Measurements from ENCODE around the gene SRSF9. TPM values are rescaled to one million over a fixed set of nuclear protein-coding genes. Genes with fewer than 3 reads are reported as not detected.
"Not testable (repeated sequence)": the region's sequence is repeated elsewhere in the genome, so short reads cannot be mapped to it uniquely, and the experiment has no call there.

SRSF9 gene, protein sequence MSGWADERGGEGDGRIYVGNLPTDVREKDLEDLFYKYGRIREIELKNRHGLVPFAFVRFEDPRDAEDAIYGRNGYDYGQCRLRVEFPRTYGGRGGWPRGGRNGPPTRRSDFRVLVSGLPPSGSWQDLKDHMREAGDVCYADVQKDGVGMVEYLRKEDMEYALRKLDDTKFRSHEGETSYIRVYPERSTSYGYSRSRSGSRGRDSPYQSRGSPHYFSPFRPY
- 267 and 282 TPM in 2 replicates for total RNA-seq (2014; rRNA removed; shearing (Covaris generic))

DNA sequence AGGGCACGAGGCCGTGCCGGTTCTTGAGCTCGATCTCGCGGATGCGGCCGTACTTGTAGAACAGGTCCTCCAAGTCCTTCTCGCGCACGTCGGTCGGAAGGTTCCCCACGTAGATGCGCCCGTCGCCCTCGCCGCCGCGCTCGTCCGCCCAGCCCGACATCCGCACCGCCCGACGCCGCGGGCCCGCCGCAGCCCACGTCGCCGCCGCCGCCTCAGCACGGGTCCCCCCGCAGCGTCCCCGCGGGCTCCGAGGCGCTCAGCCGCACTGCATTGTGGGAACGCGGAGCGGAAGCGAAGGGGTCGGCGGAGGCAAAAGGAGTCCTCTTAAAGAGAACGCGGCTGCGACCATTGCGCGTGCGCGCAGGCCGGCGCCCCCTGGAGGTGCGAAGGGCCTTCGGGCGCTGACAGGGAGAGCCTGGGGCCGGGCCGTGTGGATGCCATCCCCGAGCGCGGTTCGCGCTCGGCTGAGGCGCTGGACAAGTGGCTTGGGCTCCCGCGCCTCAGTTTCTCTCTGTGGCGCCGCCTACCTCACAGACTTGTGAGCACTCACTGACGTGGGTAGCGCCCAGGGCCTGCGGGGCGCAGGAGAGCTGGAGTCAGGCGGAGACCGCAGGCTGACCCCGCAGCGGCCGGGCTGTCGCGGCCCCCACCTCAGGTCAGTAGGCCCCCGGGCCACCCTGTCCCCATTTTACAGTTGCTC lies at the start of gene SRSF9:
Gene SRSF9, minus strand, starts transcription at position 299 of the 700 bp plus-strand sequence. Its CDS starts 139 bp downstream, at position 160.
- DNase-seq (ENCODE audit: low read depth), result peak; percentile 98

- DNase-seq (ENCODE audit: low read depth), result not testable (repeated sequence)
Observed at GRCh38 chr12:120519324-120519723, 49.8 kb upstream of the SRSF9 start.

DNA sequence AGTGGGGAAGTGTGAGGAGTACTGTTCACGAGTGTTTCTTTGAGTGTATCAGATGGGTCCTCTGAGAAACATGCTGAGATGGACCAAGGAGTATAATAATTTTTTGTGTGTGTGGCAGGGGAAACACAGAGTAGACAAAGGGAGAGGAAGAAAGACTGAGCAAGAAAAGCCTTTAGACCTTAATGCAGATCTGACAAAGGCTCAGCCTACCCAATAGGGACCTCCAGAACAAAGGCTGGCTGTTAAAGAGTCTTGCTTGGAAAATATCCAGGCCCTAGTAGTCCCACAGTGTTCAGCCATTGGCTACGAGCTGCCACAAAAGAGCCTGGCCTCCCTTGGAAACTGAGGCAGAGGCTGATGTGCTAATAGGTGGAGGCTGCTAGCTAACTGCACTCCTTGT lies 45.9 kb upstream of the SRSF9 start:
- DNase-seq (ENCODE audit: low read depth), result no peak

GRCh38 chr12:120514002-120514401 lies 44.5 kb upstream of the SRSF9 start:
- no peak for DNase-seq (ENCODE audit: low read depth)

GRCh38 chr12:120508537-120508936 lies 39.0 kb upstream of the SRSF9 start:
- no peak for DNase-seq (ENCODE audit: low read depth)

DNA sequence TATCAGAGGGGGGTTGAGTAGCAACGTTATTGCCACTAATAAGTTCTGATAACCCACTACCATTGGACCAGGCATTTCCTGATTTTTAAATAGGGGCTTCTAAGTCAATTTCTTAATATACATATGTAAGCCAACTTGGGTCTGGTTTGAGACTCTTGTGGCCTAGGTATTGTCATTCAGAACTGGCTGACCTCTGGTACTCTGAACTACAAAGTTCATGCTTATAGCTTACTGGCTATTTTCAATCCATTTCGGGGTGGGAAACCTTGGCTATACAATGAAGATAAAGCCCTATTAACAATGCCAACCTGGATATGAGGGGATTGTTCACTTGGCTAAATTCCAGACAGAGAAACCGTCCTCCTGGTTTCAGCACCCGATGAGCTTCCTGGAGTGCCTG lies 35.0 kb upstream of the SRSF9 start:
- DNase-seq (ENCODE audit: low read depth), result no peak

GRCh38 chr12:120500581-120500980 lies 31.0 kb upstream of the SRSF9 start:
- DNase-seq (ENCODE audit: low read depth), result no peak

DNA sequence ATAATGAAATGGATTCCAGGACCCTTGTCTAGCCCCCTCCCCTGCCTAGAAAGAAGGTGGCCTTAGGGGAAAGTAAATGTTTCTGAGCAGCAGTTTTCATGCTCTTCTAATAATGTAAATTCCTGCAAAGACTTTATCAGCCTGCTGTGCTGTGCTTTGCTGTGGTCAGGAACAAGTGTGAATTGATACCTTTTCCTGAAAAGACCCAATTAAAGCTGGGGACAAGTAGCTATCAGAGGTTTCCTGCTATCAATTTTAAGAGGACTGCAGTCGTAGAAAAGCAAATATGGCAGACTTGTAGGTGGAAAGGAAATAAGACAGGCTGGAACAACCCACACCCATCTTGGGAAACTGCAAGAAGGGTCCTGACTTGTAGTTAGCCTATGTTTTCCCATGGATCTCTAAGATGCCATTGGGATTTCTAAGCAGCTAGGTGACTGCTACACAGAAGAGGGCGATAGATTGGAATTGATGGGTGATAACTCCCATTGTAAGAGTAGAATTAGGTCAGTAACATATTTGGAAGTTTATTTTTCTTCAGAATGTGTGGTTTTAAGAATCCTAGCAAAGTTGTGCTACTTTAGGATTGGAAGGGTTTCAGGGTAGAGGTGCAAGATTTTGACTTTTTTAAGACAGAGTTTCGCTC lies 29.4 kb upstream of the SRSF9 start:
- no peak for DNase-seq (ENCODE audit: low read depth)

DNA sequence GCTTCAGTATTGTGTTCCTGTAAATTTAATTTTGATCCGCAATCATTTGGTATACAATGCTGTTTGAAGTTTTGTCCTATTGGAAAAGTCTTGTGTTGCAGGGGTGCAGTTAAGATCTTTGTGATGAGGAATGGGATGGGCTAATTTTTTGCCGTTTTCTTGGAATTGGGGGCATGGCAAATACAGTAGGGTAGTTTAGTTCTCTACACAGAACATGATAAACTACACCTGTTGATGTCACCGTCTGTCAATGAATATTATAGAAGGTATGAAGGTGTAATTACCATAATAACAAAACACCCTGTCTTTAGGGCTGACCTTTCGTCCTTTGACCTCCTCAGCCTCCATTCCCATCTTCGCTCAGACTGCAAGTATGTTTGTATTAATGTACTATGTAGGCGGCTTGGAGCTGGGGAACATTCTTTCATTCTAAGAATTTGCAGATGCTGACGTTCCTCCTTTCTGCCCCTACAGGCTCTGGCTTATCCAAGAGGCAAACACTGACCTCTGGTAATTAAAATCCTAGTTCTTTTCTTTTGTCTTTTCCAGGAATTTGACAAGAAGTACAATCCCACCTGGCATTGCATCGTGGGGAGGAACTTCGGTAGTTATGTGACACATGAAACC lies 28.1 kb upstream of the SRSF9 start:
- DNase-seq (ENCODE audit: low read depth), result no peak

GRCh38 chr12:120496413-120497340 lies 27.1 kb upstream of the SRSF9 start:
- DNase-seq (ENCODE audit: low read depth), result peak; percentile 53

GRCh38 chr12:120495731-120496412 lies 26.3 kb upstream of the SRSF9 start, which contains the start of gene DYNLL1:
Gene DYNLL1 (plus strand): TSS chr12:120496113. CDS start chr12:120496422, 309 bp downstream.
- DNase-seq (ENCODE audit: low read depth), result peak; percentile 98

DNA sequence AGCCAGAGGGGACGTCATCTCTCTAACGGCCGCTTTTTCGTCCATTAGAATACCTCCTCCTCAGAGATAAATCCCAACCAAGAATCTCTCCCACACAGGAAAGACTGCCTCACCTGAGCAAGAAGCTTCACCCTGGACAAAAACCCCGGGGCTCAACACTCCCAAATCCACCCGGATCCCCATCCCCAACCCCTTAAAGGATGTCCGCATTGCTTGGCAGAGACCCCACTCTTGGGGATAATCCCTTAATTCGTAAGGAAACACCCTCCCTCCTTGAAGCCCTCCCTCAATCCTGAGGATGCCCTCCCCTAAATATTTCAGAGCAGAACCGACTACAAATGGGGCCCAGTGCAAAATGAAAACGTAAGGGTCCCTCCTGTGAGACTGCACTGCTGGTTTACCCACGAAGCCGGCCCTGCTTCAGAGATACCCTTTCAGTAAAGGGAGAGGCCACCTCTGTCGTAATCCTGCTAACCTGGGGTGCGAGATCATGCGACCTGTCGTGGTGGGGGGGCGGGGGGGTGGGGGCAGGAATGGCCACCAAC lies 25.7 kb upstream of the SRSF9 start:
- no peak for DNase-seq (ENCODE audit: low read depth)

GRCh38 chr12:120490833-120491512 lies 21.4 kb upstream of the SRSF9 start:
- no peak for DNase-seq (ENCODE audit: low read depth)

DNA sequence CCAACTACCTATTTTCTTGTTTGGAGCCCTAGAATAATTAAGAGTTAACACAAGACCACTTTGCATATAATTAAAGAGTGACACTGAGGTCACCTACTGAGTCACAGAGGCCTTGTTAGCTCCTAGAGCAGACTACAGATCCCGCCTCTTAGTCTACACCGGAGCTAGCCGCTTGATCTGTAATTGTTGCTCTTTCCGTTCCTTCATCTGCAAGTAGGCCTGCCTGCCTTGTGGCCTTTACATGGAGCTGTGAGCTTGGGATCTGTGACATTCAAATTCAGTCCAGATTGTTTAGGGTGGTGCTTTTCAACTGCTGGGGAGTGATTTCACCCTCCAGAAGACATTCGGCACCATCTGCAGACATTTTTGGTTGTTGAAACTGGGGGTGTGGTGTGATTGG lies 20.8 kb upstream of the SRSF9 start:
- no peak for DNase-seq (ENCODE audit: low read depth)

DNA sequence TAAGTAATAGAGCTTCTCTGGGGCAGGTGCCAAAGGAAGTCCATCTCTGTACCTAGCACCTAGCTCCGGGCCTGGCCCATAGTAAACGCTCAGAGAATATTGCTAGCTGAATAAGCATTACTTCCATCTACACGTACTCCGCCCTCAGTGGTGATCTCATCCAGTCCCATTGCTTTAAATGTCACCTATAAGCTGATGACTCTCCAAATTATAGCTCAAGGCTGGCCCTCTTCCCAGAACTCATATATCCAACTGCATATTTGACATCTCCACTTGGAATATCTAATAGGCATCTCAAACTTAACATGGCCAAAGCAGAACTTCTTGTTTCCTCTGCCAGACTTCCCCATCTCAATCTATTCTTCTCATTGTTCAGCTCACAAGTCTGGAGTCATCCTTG lies 19.5 kb upstream of the SRSF9 start:
- no peak for DNase-seq (ENCODE audit: low read depth)

DNA sequence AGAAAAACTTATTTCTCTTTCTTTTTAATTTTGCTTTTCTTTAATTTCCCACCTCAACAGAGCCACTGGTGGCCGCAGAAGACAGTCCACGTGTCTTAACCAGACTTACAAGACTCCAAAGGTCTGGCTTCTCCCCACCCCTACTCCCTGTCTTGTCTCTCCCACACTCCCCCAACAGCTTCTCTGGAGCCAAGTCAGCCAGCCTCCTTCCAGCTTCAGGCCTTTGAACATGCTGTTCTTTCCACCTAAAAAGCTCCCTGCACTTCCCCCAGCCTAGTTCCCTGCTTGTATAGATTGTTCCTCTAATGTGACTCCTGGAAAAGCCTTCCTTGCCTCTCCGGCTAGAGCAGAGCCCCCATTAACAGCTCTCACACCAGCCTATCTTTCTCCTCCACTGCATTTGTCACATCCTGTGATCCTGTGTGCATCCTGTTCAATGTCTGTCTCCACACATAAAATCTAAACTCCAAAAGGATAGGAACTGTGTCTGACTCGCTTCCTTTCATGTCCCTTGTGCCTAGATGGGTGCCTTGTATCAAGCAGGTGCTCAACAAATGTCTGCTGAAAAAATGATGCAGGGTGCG lies 18.6 kb upstream of the SRSF9 start:
- DNase-seq (ENCODE audit: low read depth), result no peak

DNA sequence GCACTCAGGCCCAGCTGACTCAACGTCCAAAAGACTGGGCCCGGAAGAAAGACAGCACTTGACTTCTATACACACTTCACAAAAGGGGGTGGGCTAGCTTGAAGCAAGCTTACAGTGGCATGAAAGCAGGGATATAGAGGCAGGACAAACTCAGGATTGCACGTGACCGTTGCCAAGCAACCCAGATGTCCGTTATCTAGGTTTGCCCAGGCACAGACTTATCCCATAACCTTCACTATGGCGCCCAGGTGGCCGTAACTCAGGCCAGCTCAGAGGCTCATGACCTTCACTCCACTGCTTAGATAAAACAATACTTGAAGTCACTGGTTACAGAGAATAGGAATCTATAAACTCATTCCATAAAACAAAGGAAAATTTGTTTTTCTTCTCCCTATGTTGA lies 18.0 kb upstream of the SRSF9 start:
- not testable (repeated sequence) for DNase-seq (ENCODE audit: low read depth)

GRCh38 chr12:120485961-120486881 lies 16.7 kb upstream of the SRSF9 start:
- no peak for DNase-seq (ENCODE audit: low read depth)

Data from Daoy (cell line).